Adrenal gland (tissue), 12 donors: ENCODE results near the gene PRDM16. TPM values are rescaled to one million over a fixed set of nuclear protein-coding genes. Genes with fewer than 3 reads are reported as not detected.
A peak's percentile ranks its signal among the peaks of the same experiment; 100 is the strongest.

Source experiments
- DNase-seq, 7 donors: peaks; one replicate each; pipeline ENCODE4 v3.0.0-alpha.2; 2019 to 2020
- H3K27ac ChIP-seq, 5 donors: fragments of 200-600 bp; sonication (generic) in 4 of 5; 1 replicate in 3 of 5; 2 replicates in 2 of 5; pipeline versions ENCODE4 v1.5.1 to v1.8.0; 2016 to 2020; ENCODE audit warnings: mild to moderate bottlenecking in 1 of 5
- H3K27me3 ChIP-seq: fragments of 200-600 bp; 2 replicates; pipeline ENCODE4 v1.8.0; 2021
- H3K36me3 ChIP-seq, 2 donors: fragments of 200-600 bp; replicated peaks in 1 of 2; 1 replicate in 1 of 2; 2 replicates in 1 of 2; pipeline versions ENCODE4 v1.5.1 to v1.8.0; 2018 to 2022
- H3K4me1 ChIP-seq, 2 donors: fragments of 200-600 bp; replicated peaks in 1 of 2; 1 replicate in 1 of 2; 2 replicates in 1 of 2; pipeline versions ENCODE4 v1.5.1 to v1.8.0; 2018 to 2021
- H3K4me3 ChIP-seq, 4 donors: fragments of 200-600 bp; sonication (generic) in 3 of 4; one replicate each; pipeline ENCODE4 v1.5.1; 2016 to 2018
- H3K9me3 ChIP-seq, 3 donors: fragments of 200-600 bp; sonication (generic) in 1 of 3; replicated peaks in 1 of 3; 1 replicate in 2 of 3; 2 replicates in 1 of 3; pipeline versions ENCODE4 v1.5.1 to v1.8.0; 2016 to 2021
- CTCF ChIP-seq, 6 experiments: fragments of 450-650 bp in 4 of 6; fragments of 200-600 bp in 2 of 6; sonication (generic) in 1 of 6; IDR thresholded peaks; 1 replicate in 5 of 6; 2 replicates in 1 of 6; pipeline versions ENCODE4 v1.5.1 to v1.8.0; 2016 to 2021; ENCODE audit warnings: antibody characterized with exemption in 6 of 6, mild to moderate bottlenecking in 2 of 6, moderate library complexity in 1 of 6
- POLR2A ChIP-seq, 2 donors: fragments of 450-650 bp; IDR thresholded peaks; one replicate each; pipeline ENCODE4 v1.6.1; 2017; ENCODE audit warnings: antibody characterized with exemption in 2 of 2, mild to moderate bottlenecking in 2 of 2, moderate library complexity in 1 of 2
- WGBS, 4 donors: extraction: QIAGEN DNeasy Blood & Tissue Kit in 2 of 4; methylation state at CpG; one replicate each; pipeline versions ENCODE4 v1.1.5 to v1.1.7; 2013 to 2017; 5-methylcytosine and 5-hydroxymethylcytosine counted together
- intact Hi-C, 2 donors: fragments of 100-400 bp; cut with DNase I; formaldehyde crosslinking; loops; one replicate each; pipeline versions ENCODE4 v1.14.1 to v1.15.0; 2022 to 2023
- polyA plus RNA-seq, 3 donors: library from polyadenylated mRNA; stranded (reverse); fragments of 200-250 nt in 2 of 3; fragments of 350-450 nt in 1 of 3; fragmentation: Illumina TruSeq in 1 of 3; extraction: RNeasy Lipid Tissue Mini Kit (QIAGEN cat#74804) in 1 of 3; gene quantifications; one replicate each; pipeline ENCODE4 v1.2.3, GENCODE V29; 2013 to 2014
- total RNA-seq, 9 donors: library from RNA; depleted of rRNA in 4 of 9; stranded (reverse); fragments of >200 nt in 4 of 9; fragments of 120-200 nt in 1 of 9; fragmentation: NEBNext Ultra II Directional in 1 of 9; extraction: Animal tissue kit (Norgen Biotek cat#: 25700) in 1 of 9; gene quantifications; one replicate each; pipeline versions ENCODE4 v1.1.0 to v1.2.4, GENCODE V29; 2013 to 2023
- donor health status: healthy with polysubstance abuse.
- donor health status: Bipolar disorder and iron deficiency.
- donor health status: DM: yes; HTN: yes; CAD: no.
- donor health status: DM: no; HTN: no; CAD: no.
- donor health status: DM: no; HTN: no; CAD: no.
- donor health status: DM: yes; HTN: yes; CAD: no.

The PRDM16 gene
- total and polyA plus RNA-seq, 12 donors = 0.04 to 2.8 (median 0.61) TPM; not detected in 1

- intact Hi-C loops = no loop called here
- Histone ChIP-seq H3K4me3 (no peak overlapping the region), H3K27me3 (peaks cover 24% of the 10 kb centered on the region)
Observed at GRCh38 chr1:3049164-3049563, 19.8 kb upstream of the PRDM16 start.

DNA sequence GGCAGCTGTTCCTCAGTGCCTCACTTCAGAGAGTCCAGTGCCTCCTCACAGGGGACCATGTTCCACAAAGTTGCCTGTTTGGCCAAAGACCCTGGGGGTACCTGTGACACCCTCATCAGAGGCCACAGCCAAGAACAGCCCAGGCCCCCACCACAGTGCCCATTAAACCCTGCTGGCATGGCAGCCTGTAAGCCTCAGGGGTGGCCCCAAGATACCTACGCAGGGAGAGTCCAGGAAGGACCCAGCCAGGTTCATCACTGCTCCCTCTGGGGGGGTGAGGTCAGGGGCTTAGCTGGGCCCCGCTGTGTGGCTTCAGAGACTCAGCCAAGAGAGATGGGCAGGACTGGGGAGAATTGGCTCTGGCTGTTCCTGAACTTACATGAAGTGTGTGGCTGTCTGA lies 19.1 kb upstream of the PRDM16 start:
- H3K27ac ChIP-seq = no peak overlapping the region
- peak in 1 of 7 donors; percentile 2 for DNase-seq
- intact Hi-C loops = no loop called here
- no peak overlapping the region for H3K4me3 ChIP-seq
- no peaks in the 10 kb centered on the region for H3K4me1 ChIP-seq
- peaks cover 20% of the 10 kb centered on the region for H3K27me3 ChIP-seq
- H3K9me3 ChIP-seq = no peaks in the 10 kb centered on the region
- 67 to 88% (median 78%) methylated on average over 2 of the region's 2 CpGs for WGBS, 4 donors
- H3K36me3 ChIP-seq = no peaks in the 10 kb centered on the region
- TF ChIP-seq POLR2A (IDR thresholded peaks at IDR 0.05) (no peak), CTCF (IDR thresholded peaks at IDR 0.05) (no peak)

More at GRCh38 chr1:3049164-3049563, 19.8 kb upstream of the PRDM16 start:
- no peaks in the 10 kb centered on the region for H3K4me1 ChIP-seq
- H3K27ac ChIP-seq = no peak overlapping the region
- TF ChIP-seq CTCF (IDR thresholded peaks at IDR 0.05) = no peak
- no peak for TF ChIP-seq POLR2A (IDR thresholded peaks at IDR 0.05)
- H3K9me3 ChIP-seq = no peaks in the 10 kb centered on the region
- no peaks in the 10 kb centered on the region for H3K36me3 ChIP-seq
- DNase-seq = no peak
- WGBS, 4 donors = 70 to 91% (median 82%) methylated on average over 4 to 7 of the region's 7 CpGs

- H3K4me3 ChIP-seq = no peak overlapping the region
- DNase-seq = no peak
- no peaks in the 10 kb centered on the region for H3K4me1 ChIP-seq
- H3K27ac ChIP-seq = no peak overlapping the region
- no peak for TF ChIP-seq CTCF (IDR thresholded peaks at IDR 0.05)
- TF ChIP-seq POLR2A (IDR thresholded peaks at IDR 0.05) = no peak
- peaks cover 13% of the 10 kb centered on the region for H3K27me3 ChIP-seq
- intact Hi-C loops = no loop called here
- no peaks in the 10 kb centered on the region for H3K36me3 ChIP-seq
- no peaks in the 10 kb centered on the region for H3K9me3 ChIP-seq
Observed at GRCh38 chr1:3050603-3051002, 18.4 kb upstream of the PRDM16 start.

- Histone ChIP-seq H3K4me1 (no peaks in the 10 kb centered on the region), H3K27ac (no peak overlapping the region), H3K4me3 (no peak overlapping the region), H3K36me3 (no peaks in the 10 kb centered on the region), H3K27me3 (peaks cover 12% of the 10 kb centered on the region), H3K9me3 (no peaks in the 10 kb centered on the region)
- WGBS, 4 donors = 75 to 85% (median 83%) methylated on average over 3 of the region's 3 CpGs
- intact Hi-C loops = no loop called here
- DNase-seq = peak in 1 of 7 donors; percentile 0
- TF ChIP-seq POLR2A (IDR thresholded peaks at IDR 0.05) (no peak), CTCF (IDR thresholded peaks at IDR 0.05) (no peak)
Observed at GRCh38 chr1:3051270-3052268, 17.4 kb upstream of the PRDM16 start.
